HG03439 (cell line): Measurements from ENCODE around the gene MMP17.
"Not testable (repeated sequence)": the region's sequence is repeated elsewhere in the genome, so short reads cannot be mapped to it uniquely, and the experiment has no call there.

ENCODE experiments used
- ATAC-seq: cut with Tn5 transposase; IDR thresholded peaks from one replicate; pipeline ENCODE4 v1.9.1; 2021; ENCODE audit warnings: mild to moderate bottlenecking, moderate library complexity; ENCODE audit not compliant: unreplicated experiment

The MMP17 gene

DNA sequence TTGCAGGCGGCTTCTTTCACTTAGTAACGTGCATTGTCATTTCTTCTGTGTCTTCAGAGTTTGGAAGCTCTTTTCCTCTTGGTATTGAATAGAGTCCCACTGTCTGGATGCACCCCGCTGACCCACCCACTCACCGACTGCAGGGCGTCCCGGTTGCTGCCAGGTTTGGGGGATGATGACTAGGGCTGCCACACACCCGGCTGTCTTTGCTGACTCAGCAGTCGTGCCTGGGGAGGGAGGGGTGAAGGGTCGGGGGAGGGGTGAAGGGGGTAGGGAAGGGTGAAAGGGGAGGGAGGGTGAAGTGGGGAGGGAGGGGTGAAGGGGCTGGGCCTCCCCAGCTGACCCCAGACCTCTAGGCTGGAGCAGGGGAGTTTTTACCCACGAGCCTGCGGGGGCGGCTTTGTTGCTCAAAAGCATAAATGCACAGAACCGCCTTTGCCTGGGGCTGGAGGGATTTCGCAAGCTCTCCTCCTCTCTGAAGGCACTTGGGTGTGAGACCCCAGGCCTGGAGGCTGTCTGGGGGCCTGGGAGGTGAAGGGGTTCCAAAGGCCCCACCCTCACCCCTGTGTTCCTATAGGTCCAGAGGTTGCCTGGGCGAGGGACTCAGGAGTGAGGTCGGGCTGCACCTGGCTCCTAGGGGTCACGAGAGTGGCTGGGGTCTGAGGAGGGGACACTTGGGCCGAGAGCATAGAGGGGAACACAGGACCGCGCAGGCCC lies 35.0 kb downstream of the MMP17 start:
- no peak for ATAC-seq

GRCh38 chr12:131863711-131864396 lies 35.7 kb downstream of the MMP17 start:
- ATAC-seq, result no peak

DNA sequence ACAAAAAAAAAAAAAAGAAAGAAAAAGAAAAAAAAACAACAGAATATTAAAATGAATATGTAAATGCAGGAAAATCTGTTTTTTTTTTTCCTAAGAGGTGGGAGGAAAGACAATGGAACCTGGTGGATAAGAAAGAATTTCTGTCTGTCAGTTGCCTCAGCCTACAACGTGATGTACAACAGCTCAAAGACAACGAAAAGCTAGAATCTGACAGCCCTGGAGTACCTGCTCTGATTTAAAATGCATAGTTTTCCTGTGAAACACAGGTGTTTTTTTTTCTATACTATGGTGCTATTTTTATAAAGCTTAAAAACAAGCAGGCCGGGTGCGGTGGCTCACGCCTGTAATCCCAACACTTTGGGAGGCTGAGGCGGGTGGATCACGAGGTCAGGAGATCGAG lies 36.3 kb downstream of the MMP17 start:
- ATAC-seq, result no peak

- no peak for ATAC-seq
These were observed 37.1 kb downstream of the MMP17 start for GRCh38 chr12:131865180-131865875.

- no peak for ATAC-seq
These were observed 39.3 kb downstream of the MMP17 start for GRCh38 chr12:131867471-131867870.

GRCh38 chr12:131867891-131868675 lies 39.9 kb downstream of the MMP17 start:
- ATAC-seq, result no peak

DNA sequence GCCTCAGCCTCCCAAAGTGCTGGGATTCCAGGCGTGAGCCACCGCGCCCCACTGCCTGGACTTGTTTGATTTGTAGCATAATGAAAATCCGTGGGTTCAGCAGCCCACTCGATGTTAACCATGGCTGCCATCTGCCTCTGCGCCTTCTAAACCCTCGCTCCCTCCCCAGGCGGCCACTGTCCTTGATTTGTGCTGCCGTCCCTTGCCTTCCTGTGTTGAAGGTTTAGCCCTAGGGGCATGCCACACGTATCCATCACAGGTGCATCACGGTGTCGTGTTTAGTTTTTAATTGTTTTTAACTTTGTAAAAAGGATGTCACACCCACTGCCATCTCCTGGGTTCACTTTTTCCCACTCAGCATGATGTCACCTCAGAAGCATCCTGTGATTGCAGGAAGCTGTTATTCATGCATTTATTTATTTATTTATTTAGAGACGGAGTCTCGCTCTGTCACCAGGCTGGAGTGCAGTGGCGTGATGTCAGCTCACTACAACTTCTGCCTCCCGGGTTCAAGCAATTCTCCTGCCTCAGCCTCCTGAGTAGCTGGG lies 41.8 kb downstream of the MMP17 start:
- ATAC-seq, result no peak

DNA sequence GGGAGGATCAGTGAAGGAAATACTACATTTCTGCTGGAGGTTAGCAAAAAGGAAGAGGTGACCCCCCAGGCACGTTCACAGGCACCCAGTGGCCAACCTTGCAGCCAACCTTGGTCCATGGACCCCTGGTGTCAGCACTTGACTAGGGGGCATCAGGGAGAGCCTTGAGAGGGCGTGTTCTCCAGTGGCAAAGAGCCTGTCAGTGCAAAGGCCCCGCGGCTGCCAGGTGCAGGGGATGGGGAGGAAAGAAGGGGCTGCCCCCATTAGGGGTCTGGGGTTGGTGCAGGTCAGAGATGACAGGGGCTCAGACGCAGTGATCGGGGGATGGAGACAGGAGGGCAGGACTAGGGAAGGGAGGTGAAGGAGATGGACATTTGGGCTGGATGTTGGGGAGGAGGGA lies 43.5 kb downstream of the MMP17 start:
- ATAC-seq, result no peak

GRCh38 chr12:131872154-131873051 lies 44.2 kb downstream of the MMP17 start:
- no peak for ATAC-seq

- ATAC-seq, result no peak
These were observed 45.1 kb downstream of the MMP17 start for GRCh38 chr12:131873293-131873692.

DNA sequence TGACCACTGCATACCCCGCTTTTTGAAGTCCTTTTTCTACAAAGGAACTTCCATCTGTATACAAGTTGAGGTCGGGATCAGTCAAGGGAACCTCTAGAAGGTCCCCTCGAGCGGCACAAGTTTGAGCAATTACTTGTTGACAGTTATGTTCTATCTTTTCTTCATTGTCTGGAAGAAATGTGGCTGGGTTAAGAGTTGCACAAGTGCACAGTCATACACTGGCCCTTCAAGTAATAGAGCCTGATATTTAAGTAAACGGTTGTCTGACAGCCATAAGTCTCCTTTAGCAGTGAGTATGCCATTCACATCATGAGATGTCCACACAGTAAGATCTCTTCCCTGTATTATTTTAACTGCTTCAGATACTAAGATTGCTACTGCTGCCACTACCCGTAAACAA lies 46.8 kb downstream of the MMP17 start:
- ATAC-seq, result not testable (repeated sequence)

DNA sequence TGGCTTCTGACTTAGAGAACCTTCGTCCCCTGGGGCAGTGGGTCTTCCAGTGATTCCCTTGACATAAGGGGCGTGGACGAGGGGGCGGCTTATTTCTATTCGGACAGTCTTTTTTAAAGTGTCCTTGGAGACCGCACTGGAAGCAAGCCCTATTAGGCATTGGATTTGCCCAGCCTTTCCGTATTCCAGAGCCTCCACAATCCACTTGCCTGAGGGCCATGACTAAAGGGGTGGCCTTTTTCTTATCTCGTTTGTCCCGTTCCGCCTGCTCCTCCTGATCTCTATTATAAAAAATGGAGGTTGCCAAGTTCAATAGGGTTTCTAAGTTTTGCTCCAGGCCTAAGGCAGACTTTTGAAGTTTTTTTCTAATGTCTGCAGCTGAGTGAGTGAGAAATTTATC lies 49.0 kb downstream of the MMP17 start:
- ATAC-seq, result not testable (repeated sequence)

- not testable (repeated sequence) for ATAC-seq
These were observed 50.2 kb downstream of the MMP17 start for GRCh38 chr12:131878436-131878835.

- no peak for ATAC-seq
These were observed 54.8 kb downstream of the MMP17 start for GRCh38 chr12:131882804-131883520.

GRCh38 chr12:131883521-131883900 lies 55.3 kb downstream of the MMP17 start:
- no peak for ATAC-seq

DNA sequence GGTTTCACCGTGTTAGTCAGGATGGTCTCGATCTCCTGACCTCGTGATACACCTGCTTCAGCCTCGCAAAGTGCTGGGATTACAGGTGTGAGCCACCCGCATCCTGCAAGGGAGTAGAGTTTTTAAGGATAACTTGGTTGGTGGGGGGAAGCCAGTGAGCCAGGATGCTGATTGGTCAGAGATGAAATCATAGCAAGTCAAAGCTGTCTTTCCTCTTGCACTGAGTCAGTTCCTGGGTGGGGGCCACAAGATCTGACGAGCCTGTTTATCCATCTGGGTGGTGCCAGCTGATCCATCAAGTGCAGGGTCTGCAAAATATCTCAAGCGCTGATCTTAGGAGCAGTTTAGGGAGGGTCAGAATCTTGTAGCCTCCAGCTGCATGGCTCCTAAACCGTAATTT lies 56.9 kb downstream of the MMP17 start:
- ATAC-seq, result not testable (repeated sequence)

DNA sequence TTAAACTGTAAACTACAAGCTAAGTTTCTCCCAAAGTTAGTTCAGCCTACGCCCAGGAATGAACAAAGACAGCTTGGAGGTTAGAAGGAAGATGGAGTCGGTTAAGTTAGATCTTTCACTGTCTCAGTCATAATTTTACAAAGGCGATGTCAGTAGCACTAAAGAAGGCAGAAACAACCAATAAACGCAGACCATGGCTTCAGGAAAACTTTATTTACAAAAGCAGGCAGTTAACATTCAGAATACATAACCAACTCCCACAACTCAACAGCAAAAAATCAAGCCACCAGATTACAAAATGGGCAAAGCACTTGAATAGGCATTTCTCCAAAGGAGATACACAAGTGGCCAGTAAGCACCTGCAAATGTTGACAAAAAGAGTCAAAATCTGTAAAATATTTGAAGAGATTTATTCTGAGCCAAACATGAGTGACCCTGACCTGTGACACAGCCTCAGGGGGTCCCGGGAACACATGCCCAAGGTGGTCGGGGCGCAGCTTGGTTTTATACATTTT lies 57.4 kb downstream of the MMP17 start:
- no peak for ATAC-seq

DNA sequence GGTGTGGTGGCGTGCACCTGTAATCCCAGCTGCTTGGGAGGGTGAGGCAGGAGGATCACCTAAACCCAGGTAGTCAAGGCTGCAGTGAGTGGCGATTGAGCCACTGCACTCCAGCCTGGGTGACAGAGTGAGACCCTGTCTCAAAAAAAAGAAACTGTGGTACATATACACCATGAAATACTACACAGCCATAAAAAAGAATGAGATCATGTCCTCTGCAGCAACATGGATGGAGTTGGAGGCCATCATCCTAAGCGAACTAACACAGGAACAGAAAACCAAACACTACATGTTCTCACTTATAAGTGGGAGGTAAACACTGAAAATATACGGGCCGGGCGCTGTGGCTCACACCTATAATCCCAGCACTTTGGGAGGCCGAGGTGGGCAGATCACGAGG lies 63.5 kb downstream of the MMP17 start:
- ATAC-seq, result not testable (repeated sequence)
